ENCODE results near the gene ETV1. TPM values are rescaled to one million over a fixed set of nuclear protein-coding genes. Genes with fewer than 3 reads are reported as not detected.

The ETV1 gene
- total RNA-seq, 4 donors from 2014 or later: 0.41 to 2.0 (median 0.83) TPM

- H3K36me3 ChIP-seq: no peaks in the 10 kb centered on the region
- H3K27me3 ChIP-seq: no peaks in the 10 kb centered on the region
- in situ Hi-C loops (cut with MboI; ENCODE audit: low sequenced_read_pairs in 4 of 4) (no loop called here), intact Hi-C loops (cut with DNase I; ENCODE audit: low total_unique reads) (no loop called here)
- TF ChIP-seq POLR2A (IDR thresholded peaks at IDR 0.05) (no peak), CTCF (IDR thresholded peaks at IDR 0.05 in 4 of 5, conservative IDR thresholded peaks at IDR 0.05 in 1 of 5) (no peak)
- no peaks in the 10 kb centered on the region for H3K4me1 ChIP-seq
- no peak for DNase-seq
- H3K4me3 ChIP-seq: no peak overlapping the region
- no peak for ATAC-seq
- H3K9me3 ChIP-seq: no peaks in the 10 kb centered on the region
- H3K27ac ChIP-seq: no peak overlapping the region
These were observed 139.2 kb downstream of the ETV1 start for GRCh38 chr7:13850185-13850752.

- H3K27me3 ChIP-seq: no peaks in the 10 kb centered on the region
- H3K4me3 ChIP-seq: no peak overlapping the region
- intact Hi-C loops (cut with DNase I; ENCODE audit: low total_unique reads) (no loop called here), in situ Hi-C loops (cut with MboI; ENCODE audit: low sequenced_read_pairs in 4 of 4) (no loop called here)
- ATAC-seq (no peak), DNase-seq (no peak)
- no peak overlapping the region for H3K27ac ChIP-seq
- no peaks in the 10 kb centered on the region for H3K9me3 ChIP-seq
- H3K36me3 ChIP-seq: no peaks in the 10 kb centered on the region
- no peaks in the 10 kb centered on the region for H3K4me1 ChIP-seq
- TF ChIP-seq POLR2A (IDR thresholded peaks at IDR 0.05) (no peak), CTCF (IDR thresholded peaks at IDR 0.05 in 4 of 5, conservative IDR thresholded peaks at IDR 0.05 in 1 of 5) (no peak)
These were observed 140.1 kb downstream of the ETV1 start for GRCh38 chr7:13849163-13849892.

- in situ Hi-C loops (cut with MboI; ENCODE audit: low sequenced_read_pairs in 4 of 4): no loop called here
- H3K36me3 ChIP-seq: no peaks in the 10 kb centered on the region
- DNase-seq: no peak
- no peak overlapping the region for H3K27ac ChIP-seq
- intact Hi-C loops (cut with DNase I; ENCODE audit: low total_unique reads): no loop called here
- no peaks in the 10 kb centered on the region for H3K9me3 ChIP-seq
- H3K27me3 ChIP-seq: no peaks in the 10 kb centered on the region
- H3K4me1 ChIP-seq: no peaks in the 10 kb centered on the region
- ATAC-seq: no peak
- H3K4me3 ChIP-seq: no peak overlapping the region
- TF ChIP-seq POLR2A (IDR thresholded peaks at IDR 0.05) (no peak), CTCF (IDR thresholded peaks at IDR 0.05 in 4 of 5, conservative IDR thresholded peaks at IDR 0.05 in 1 of 5) (no peak)
These were observed 140.8 kb downstream of the ETV1 start for GRCh38 chr7:13848681-13849131.

- H3K4me3 ChIP-seq: no peak overlapping the region
- intact Hi-C loops (cut with DNase I; ENCODE audit: low total_unique reads): no loop called here
- no peaks in the 10 kb centered on the region for H3K9me3 ChIP-seq
- H3K4me1 ChIP-seq: no peaks in the 10 kb centered on the region
- no peaks in the 10 kb centered on the region for H3K36me3 ChIP-seq
- in situ Hi-C loops (cut with MboI; ENCODE audit: low sequenced_read_pairs in 4 of 4): no loop called here
- no peak for TF ChIP-seq POLR2A (IDR thresholded peaks at IDR 0.05)
- TF ChIP-seq CTCF (IDR thresholded peaks at IDR 0.05 in 4 of 5, conservative IDR thresholded peaks at IDR 0.05 in 1 of 5): no peak
- no peak overlapping the region for H3K27ac ChIP-seq
- H3K27me3 ChIP-seq: no peaks in the 10 kb centered on the region
- DNase-seq (no peak), ATAC-seq (no peak)
These were observed 143.1 kb downstream of the ETV1 start for GRCh38 chr7:13846386-13846785.

All from gastrocnemius medialis (tissue), 4 donors.